ENCODE data around the gene SLC12A3. TPM values are rescaled to one million over a fixed set of nuclear protein-coding genes. Genes with fewer than 3 reads are reported as not detected.
"Not testable (repeated sequence)": the region's sequence is repeated elsewhere in the genome, so short reads cannot be mapped to it uniquely, and the experiment has no call there.

The SLC12A3 gene
- total RNA-seq, 2 donors from 2014 or later, result 0.11 TPM; not detected in 1

DNA sequence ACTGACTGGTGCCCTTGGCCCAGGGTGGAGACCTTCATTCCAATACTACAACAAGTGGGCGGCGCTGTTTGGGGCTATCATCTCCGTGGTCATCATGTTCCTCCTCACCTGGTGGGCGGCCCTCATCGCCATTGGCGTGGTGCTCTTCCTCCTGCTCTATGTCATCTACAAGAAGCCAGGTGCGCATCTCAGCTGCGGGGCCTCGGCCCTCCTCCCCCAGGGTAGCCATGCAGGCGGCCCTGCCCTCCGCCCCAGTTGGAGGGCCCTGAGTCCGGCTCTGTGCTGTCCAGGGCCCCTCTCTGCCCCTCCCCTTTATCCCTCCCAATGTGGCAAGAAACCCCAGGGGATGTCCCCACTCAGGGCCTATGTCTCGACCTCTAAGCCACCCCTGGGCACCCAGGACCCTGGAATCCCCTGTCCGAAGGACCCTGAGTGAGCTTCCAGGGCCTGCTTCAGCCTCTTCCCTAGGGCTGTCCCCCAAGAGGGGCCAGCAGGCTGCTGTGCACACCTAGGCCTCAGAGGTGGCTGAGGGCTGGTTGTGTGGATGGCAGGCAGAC is 19.1 kb downstream of the SLC12A3 start:
- ATAC-seq (no peak), DNase-seq (no peak)
- intact Hi-C loops (cut with DNase I, micrococcal nuclease), result no loop called here

DNA sequence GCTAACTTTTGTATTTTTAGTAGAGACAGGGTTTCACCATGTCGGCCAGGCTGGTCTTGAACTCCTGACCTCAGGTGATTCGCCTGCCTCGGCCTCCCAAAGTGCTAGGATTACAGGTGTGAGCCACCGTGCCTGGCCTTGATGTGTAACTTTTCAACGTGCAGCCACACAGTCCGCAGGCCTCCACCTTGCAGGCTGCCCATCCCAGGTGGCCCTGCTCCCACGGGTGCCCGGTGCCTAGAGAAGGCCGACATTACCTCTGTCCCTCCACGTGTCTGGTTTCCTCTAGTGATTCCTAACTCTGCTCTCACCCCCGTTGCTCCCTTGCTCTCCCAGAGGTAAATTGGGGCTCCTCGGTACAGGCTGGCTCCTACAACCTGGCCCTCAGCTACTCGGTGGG is 19.9 kb downstream of the SLC12A3 start:
- ATAC-seq; DNase-seq; intact Hi-C loops (cut with DNase I, micrococcal nuclease): not testable (repeated sequence)

DNA sequence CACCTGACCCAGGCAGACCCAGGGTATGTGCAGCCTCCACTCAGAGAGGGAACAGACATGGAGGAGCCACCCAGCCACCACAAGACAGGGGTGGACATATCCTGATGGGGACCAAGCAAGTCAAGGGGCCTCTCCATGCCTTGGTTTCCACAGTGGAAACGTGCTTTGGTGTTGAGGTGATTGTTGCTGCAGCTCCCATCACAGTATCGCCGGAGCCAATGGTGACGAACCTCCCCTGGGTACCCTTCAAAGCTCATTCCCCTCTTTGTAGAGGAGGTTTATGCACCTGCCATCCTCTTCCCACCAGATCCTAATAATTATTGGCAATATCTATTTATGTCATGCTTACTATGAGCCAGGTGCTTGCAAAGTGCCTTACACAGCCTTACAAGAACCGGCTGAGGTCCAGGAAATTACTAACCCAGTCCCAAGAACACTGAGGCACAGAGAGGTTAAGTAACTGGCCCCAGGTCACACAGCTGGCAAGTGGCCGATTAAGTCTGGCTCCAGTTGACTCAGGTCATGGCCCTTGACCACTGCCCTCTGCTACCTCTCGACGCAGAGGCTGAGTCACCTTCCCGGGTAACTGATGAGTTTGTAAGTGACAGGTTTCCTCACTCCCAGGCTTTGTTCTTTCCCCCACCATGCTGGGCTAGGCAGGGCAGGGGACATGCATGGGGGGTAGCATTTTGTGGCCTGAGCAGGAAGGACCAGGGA is 20.6 kb downstream of the SLC12A3 start:
- DNase-seq, result no peak
- intact Hi-C loops (cut with DNase I, micrococcal nuclease), result no loop called here
- no peak for ATAC-seq

DNA sequence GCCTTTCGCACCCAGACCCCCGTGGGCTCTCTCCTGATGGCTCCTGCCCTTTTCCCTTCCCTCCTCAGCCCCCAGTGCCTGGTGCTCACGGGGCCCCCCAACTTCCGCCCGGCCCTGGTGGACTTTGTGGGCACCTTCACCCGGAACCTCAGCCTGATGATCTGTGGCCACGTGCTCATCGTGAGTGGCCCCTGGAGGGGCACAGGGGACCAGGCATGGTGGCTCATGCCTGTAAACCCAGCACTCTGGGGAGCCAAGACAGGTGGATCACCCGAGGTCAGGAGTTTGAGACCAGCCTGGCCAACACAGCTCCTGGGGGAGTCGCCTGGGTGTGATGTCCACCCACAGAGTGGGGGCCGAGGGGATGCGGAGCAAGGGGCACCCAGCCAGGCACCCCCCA is 21.3 kb downstream of the SLC12A3 start:
- no peak for DNase-seq
- intact Hi-C loops (cut with DNase I, micrococcal nuclease), result no loop called here
- no peak for ATAC-seq

DNA sequence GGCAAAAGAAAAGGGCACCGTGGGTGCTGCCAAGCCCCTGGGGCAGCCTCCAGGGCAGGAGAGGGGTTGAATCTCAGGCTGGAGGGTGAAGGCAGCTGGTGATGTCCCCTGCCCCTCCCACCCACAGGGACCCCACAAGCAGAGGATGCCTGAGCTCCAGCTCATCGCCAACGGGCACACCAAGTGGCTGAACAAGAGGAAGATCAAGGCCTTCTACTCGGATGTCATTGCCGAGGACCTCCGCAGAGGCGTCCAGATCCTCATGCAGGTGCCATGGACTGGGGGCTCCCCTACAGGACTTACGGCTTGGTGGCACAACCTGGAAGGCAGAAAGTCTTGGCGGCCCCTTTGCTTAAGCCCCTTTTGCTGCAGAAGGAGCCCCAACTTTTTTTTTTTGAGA is 21.8 kb downstream of the SLC12A3 start:
- DNase-seq, result no peak
- intact Hi-C loops (cut with DNase I, micrococcal nuclease), result no loop called here
- ATAC-seq, result no peak

DNA sequence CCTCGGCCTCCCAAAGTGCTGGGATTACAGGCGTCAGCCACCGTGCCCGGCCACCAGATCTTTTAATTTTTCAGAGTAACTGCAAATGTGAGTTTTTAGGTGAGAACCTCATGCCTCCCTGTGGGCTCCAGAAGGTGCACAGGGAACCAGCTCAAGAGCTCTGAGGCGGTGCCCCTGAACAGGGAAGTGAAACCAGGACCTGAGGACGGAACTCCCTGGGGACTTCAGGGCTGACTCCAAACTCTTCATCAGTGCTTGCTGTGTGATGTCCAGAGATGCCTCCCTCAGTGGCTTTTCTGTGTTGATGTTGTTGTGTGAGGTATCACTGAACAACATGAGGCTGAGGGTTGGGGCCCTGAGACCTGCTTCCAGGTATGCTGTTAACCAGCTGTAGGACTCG is 23.8 kb downstream of the SLC12A3 start:
- peak in 1 of 2 donors; percentile 38 for DNase-seq
- no peak for ATAC-seq
- intact Hi-C loops (cut with DNase I, micrococcal nuclease), result no loop called here

DNA sequence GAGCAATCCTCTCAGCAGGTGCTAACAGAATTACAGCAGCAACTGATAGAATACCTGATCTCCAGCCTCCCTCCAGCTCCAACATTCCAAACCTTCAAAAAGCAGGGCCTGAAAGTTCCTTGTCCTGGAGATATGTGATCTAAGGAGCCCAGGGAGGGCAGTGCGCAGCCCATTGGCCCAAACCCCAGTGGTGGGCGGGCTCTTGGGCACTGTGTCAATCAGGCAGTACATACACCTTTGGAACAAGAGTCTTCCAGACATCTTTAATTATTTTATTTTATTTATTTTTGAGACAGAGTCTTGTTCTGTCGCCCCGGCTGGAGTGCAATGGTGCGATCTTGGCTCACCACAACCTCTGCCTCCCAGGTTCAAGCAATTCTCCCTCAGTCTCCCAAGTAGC is 24.2 kb downstream of the SLC12A3 start:
- intact Hi-C loops (cut with DNase I, micrococcal nuclease), result no loop called here
- ATAC-seq (peak; percentile 91), DNase-seq (peak in 1 of 2 donors; percentile 41)

DNA sequence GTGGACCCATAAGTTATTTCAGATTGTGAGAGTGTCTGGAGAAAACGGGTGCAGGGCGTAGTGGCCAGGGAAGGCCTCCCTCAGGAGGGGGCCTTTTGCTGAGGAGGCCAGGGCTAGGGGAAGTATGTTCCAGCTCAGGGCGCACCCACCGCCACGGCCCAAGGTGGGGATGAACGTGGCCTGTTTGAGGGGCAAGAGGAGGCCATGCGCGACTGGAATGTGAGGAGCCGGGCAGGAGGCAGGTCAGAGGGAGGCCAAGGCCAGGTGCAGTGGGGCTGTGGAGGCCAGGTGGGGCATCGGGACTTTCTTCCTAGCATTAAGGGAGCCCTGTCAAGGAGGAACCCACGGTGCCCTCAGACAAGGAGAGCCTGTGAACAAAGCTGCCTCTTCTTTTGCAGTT is 26.7 kb downstream of the SLC12A3 start:
- no peak for ATAC-seq
- intact Hi-C loops (cut with DNase I, micrococcal nuclease), result no loop called here
- DNase-seq, result no peak

DNA sequence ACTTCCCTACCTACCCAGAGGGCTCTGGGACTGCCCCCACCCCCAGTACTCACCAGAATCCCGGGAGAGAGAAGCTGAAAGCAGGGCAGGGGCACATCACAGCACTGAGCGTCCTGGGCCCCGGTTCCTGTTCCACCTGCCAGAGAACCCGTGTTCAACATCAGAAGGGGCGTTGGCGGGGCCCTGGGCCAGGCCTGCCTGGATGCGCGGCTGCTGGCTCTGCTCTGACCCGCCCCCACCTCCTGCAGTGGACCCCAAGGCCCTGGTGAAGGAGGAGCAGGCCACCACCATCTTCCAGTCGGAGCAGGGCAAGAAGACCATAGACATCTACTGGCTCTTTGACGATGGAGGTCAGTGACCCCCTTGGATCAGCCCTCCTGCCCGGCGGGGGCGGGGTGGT is 27.7 kb downstream of the SLC12A3 start:
- intact Hi-C loops (cut with DNase I, micrococcal nuclease), result no loop called here
- DNase-seq (no peak), ATAC-seq (no peak)

DNA sequence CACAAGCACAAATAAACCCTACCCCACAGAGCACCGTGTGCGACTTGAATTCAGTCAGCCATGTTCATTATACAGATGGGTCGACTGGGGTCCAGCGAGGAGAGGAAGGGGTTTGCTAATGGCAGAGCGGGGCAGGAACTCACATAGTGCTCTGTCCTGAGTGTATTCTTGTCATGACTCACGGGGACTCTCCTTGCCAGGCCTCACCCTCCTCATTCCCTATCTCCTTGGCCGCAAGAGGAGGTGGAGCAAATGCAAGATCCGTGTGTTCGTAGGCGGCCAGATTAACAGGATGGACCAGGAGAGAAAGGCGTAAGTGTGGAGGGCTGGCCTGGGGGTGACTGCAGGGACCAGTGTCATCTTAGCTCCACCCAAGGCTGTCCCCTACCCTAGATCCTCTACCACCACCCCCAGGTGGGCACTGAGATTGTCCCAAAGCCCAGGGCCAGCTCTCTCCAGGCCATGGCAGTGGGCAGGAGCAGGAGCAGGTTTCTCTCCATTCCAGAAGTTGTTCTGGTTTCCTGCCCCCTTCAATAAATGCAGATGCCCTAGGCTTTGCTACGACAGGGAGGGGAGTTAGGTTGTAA is 29.4 kb downstream of the SLC12A3 start:
- intact Hi-C loops (cut with DNase I, micrococcal nuclease), result no loop called here
- ATAC-seq, result no peak
- no peak for DNase-seq

DNA sequence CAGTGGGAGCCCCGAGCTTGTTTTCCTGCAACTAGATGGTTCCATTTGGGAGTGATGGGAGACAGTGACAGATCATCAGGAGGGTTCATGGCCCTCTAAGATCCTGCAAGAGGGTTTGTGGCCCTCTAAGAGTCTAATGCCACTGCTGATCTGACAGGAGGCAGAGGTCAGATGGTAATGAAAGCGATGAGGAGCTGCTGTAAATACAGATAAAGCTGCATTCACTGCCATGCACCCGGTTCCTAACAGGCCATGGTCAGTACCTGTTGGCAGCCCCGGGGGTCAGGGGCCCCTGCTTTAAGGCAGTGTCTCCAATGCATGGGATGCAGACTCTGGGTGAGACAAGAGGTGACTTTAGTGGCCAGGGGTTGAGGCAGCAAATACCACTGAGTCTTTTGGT is 30.8 kb downstream of the SLC12A3 start:
- ATAC-seq, result no peak
- intact Hi-C loops (cut with DNase I, micrococcal nuclease), result no loop called here
- no peak for DNase-seq

DNA sequence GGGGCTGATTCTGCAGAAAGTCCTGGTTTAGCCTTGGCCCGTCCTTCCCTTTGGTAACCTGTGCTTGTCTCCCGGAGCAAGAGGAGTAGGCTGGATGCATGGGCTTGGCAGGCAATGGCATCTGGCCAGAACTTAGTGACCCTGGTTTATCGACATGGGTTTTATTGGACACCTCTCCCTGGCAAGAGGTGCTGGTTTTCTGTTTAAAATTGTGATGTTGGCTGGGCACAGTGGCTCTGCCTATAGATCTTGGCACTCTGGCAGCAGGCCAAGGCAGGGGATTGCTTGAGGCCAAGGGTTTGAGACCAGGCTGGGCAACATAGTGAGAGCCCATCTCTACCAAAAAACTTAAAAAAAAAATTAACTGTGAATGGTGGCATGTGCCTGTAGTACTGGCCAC is 31.2 kb downstream of the SLC12A3 start:
- intact Hi-C loops (cut with DNase I, micrococcal nuclease), result no loop called here
- ATAC-seq, result peak; percentile 54

DNA sequence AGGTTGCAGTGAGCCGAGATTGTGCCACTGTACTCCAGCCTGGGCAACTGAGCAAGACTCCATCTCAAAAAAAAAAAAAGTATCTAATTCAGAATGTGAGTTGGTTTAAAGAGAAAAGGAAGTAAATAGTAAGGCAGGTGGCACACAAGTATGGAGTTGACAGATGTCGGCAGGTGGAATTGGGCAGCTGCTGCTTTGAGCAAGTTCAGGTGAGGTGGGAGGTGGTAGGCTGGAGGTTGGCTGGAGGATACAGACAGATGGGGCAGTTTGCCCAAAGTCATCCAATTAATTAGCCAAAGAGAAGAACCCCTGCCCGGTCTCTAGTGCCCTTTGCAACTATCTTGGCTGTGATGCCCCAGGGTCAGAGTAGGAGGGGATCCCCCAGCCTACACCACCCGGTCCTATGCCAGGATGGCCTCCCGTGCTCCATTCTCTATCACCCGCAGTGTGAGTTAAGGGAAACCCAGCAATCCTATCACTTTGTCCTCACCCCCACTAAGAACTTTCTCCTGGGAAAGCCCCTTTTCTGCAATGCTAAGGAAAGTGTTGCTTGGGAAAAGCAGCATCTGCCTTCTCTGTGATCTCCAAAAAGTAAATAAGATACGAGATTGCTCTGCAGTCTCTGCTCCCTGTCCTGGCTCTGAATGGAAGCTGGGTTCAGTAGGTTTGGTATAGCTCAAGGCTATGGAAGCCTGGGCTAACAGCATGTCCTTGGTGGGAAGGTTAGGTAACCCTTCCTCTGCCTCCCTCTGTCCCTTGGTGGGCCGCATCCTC is 32.2 kb downstream of the SLC12A3 start:
- intact Hi-C loops (cut with DNase I, micrococcal nuclease), result no loop called here
- ATAC-seq (no peak), DNase-seq (no peak)

More for the DNA sequence above, 31.2 kb downstream of the SLC12A3 start:
- peak in 1 of 2 donors; percentile 31 for DNase-seq

DNA sequence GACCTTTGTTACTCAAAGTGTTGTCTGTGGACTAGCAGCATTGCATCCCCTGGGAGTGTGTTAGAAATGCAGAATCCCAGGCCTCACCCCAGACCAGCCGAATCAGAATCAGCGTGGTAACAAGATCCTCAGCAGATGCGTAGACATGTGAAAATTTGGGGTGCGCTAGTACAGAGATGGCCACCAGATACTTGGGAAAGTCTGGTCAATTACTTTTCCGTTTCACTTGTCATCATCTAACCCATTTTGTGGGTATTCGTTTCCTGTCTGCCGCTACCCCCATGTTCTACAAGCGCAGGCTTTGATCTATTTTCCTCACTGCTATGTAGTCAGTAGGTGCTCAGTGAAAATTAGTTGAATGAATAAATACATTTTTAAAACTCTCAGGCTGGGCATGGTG is 33.8 kb downstream of the SLC12A3 start:
- DNase-seq (no peak), ATAC-seq (no peak)
- intact Hi-C loops (cut with DNase I, micrococcal nuclease), result no loop called here

DNA sequence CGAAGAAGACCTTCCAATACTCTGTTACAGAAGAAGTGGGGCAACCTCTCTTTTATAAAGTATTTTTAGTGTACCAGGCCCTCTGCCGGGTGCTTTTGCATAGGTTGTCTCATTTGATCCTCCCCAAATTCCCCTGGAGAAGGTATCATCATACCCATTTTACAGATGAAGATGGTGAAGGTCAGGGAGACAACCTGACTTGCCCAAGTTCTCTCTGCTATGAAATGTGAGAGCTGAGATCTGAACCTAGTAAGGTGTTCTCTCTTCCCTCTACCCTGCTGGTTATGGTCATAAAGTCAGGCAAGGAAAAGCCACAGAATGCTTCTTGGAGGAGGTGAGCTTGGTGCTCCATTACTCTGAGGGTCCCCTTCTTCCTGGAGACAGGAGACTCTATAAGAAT is 38.9 kb downstream of the SLC12A3 start:
- ATAC-seq, result no peak
- intact Hi-C loops (cut with DNase I, micrococcal nuclease), result no loop called here
- DNase-seq, result no peak

DNA sequence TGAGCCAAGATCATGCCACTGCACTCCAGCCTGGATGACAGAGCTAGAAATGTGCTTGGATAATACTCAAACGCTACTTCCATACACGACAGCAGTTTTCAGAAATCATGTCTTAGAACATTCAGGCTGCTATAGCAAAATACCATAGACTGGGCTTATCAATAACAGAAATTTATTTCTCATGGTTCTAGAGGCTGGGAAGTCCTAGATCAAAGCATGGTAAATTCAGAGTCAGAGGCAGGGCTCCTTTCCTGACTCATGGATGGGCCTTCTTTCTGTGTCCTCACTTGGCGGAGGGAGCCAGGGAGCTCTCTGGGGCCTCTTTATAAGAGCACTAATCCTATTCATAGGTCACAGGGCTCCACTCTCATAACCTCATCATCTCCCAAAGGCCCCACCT is 42.4 kb downstream of the SLC12A3 start:
- ATAC-seq (no peak), DNase-seq (no peak)
- intact Hi-C loops (cut with DNase I, micrococcal nuclease), result no loop called here

DNA sequence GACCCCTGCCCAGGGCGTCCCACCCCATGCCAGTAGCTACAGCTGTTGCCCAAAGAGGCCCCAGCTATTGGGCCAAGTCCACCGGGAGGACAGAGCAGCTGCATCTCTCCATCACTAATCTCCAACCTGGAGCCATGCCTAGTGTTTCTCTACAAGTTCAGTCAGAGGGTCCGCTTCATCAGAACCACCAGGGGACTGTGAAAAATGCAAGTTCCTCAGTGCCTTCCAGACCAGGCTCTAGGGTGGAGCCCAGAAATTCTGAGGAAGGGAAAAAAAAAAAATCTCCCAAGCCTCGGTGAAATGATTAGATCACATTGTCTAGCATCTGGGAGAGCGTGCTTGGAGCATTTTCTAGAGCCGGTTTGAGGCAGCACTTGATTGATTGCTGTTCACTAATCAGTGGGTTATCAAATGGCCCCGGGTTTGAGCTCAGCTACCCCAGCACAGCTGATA is 44.5 kb downstream of the SLC12A3 start:
- ATAC-seq, result no peak
- intact Hi-C loops (cut with DNase I, micrococcal nuclease), result no loop called here

DNA sequence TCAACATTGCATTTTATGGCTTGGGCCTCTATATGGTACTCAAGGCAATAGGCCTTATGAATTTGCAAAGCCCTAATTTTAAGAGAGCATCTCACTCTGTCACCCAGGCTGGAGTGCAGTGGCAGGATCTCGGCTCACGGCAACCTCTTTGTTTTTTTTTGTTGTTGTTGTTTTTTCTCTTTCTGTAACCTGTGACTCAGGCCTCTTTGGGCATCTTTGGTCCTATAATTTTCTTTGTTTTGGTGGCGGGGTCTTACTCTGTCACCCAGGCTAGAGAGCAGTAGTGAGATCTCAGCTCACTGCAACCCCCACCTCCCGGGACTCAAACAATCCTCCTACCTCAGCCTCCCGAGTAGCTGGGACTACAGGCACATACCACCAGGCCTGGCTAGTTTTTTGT is 45.1 kb downstream of the SLC12A3 start:
- DNase-seq (no peak), ATAC-seq (no peak)
- intact Hi-C loops (cut with DNase I, micrococcal nuclease), result no loop called here

More for the DNA sequence above, 44.5 kb downstream of the SLC12A3 start:
- no peak for DNase-seq

DNA sequence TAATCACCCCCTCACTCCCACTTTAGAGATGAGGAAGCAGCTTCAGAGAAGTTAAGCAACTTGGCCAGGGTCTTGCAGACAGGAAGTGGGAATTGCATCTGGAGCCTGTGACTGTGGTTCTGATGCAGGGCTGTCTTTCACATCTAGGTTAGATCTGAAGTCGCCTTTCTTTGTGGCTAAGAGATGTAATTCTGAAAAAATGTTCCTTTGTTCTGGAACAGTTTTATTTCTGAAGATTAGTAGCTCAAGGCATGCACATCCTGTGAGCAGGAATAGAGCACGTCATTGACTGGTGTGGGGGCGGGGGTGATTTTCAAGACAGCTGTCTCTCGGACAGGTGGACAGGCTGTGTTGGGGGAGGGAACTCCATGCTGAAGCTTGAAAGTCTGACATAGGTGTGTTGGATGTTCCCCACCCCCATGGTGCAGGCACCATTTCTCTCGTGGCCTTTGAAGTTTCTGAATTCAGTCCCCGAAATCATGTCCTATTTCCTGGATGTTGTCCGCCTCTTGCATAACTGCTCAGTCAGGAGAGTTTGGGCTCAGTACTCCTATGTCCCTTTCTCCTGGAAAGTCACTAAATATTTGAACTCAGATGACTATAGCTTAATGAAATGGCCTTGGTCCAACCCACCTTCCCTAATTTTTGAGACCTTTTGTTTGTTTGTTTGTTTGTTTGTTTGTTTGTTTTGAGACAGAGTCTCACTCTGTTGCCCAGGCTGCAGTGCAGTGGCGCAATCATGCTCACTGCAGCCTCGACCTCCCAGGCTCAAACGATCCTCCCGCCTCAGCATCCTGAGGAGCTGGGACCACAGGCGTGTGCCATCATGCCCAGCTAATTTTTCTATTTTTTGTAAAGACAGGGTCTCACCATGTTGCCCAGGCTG is 45.9 kb downstream of the SLC12A3 start:
- ATAC-seq, result no peak
- DNase-seq, result peak; percentile 36 to 42
- intact Hi-C loops (cut with DNase I, micrococcal nuclease), result no loop called here

Measured in left colon (tissue), 2 donors.